Activated CD8-positive, alpha-beta memory T cell treated with anti-CD3 and anti-CD28 coated beads, Interleukin-2, amount 50 U/mL, for 4 hours (primary cell): ENCODE measurements around the gene GLI2.
A peak's percentile ranks its signal among the peaks of the same experiment; 100 is the strongest.

Experiments
- DNase-seq: peaks from one replicate; pipeline ENCODE4 v3.0.0-alpha.2; 2020

The GLI2 gene

GRCh38 chr2:120759543-120760331, 24.1 kb downstream of the GLI2 start:
- no peak for DNase-seq

GRCh38 chr2:120760446-120761135, 24.9 kb downstream of the GLI2 start:
- DNase-seq: no peak

GRCh38 chr2:120761164-120761861, 25.6 kb downstream of the GLI2 start:
- DNase-seq: no peak

- no peak for DNase-seq
Observed at GRCh38 chr2:120761911-120762310, 26.2 kb downstream of the GLI2 start.

- no peak for DNase-seq
Observed at GRCh38 chr2:120762341-120763061, 26.8 kb downstream of the GLI2 start.

GRCh38 chr2:120763508-120763907, 27.8 kb downstream of the GLI2 start:
- no peak for DNase-seq

GRCh38 chr2:120763931-120764330, 28.3 kb downstream of the GLI2 start:
- no peak for DNase-seq

GRCh38 chr2:120764492-120764891, 28.8 kb downstream of the GLI2 start:
- DNase-seq: no peak

- no peak for DNase-seq
Observed at GRCh38 chr2:120764991-120765677, 29.5 kb downstream of the GLI2 start.

- no peak for DNase-seq
Observed at GRCh38 chr2:120765678-120766469, 30.2 kb downstream of the GLI2 start.

- no peak for DNase-seq
Observed at GRCh38 chr2:120766470-120767351, 31.0 kb downstream of the GLI2 start.

- no peak for DNase-seq
Observed at GRCh38 chr2:120767486-120768005, 31.9 kb downstream of the GLI2 start.

- DNase-seq: peak; percentile 1
Observed at GRCh38 chr2:120768112-120769048, 32.7 kb downstream of the GLI2 start.

- no peak for DNase-seq
Observed at GRCh38 chr2:120769076-120769786, 33.6 kb downstream of the GLI2 start.

- no peak for DNase-seq
Observed at GRCh38 chr2:120769787-120770120, 34.1 kb downstream of the GLI2 start.

GRCh38 chr2:120770176-120770575, 34.5 kb downstream of the GLI2 start:
- DNase-seq: peak; percentile 0

- DNase-seq: peak; percentile 3
Observed at GRCh38 chr2:120770641-120771040, 35.0 kb downstream of the GLI2 start.

GRCh38 chr2:120771111-120771780, 35.6 kb downstream of the GLI2 start:
- DNase-seq: peak; percentile 5
